GM10266 (cell line): ENCODE measurements around the gene AQP12B.

ENCODE experiments used
- DNase-seq: peaks from one replicate; pipeline ENCODE4 v3.0.0; 2012; ENCODE audit errors: extremely low spot score
- CTCF ChIP-seq: IDR thresholded peaks from 2 replicates; pipeline ENCODE4 v1.5.1; 2012; ENCODE audit warnings: mild to moderate bottlenecking, low read depth; ENCODE audit not compliant: control insufficient read depth, insufficient read depth; ENCODE audit errors: missing control alignments

AQP12B gene

DNA sequence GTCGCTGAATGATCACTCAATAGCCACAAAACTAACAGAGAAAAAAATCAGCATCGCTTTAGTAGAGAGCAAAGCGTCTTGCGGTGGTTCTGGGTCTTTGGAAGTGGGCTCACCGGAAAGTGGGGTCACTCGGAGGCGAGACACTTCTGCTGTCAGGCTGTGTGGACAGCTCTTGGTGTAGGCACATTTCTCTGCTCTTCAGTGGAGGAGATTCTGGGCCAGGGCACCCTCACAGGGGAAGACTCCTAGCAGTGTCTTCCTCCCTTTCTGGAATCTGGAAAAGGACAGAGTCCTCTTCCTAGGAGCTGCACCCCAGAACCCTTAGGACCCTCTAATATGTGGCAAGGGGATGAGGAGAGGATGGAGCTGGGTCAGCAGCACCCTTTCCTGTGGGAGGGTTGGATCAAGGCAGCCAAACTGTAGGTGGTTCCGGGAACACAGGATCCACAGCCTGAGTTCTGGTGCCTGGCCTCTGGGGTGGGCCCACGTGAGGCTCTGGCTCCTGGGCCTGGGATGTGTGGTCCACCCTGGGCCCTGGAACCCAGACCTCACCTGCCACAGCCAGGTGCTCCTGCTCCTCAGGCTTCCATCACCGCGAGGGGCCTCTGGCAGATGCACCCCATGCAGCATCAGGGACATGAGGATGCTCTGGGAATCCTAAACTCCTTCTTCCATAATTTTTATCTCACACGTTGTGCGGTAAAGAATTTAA, 32.3 kb downstream of the AQP12B start:
- no peak for DNase-seq
- TF ChIP-seq CTCF = no peak

- TF ChIP-seq CTCF = no peak
- DNase-seq = no peak
Measured at GRCh38 chr2:240649331-240649730, 33.4 kb downstream of the AQP12B start.

DNA sequence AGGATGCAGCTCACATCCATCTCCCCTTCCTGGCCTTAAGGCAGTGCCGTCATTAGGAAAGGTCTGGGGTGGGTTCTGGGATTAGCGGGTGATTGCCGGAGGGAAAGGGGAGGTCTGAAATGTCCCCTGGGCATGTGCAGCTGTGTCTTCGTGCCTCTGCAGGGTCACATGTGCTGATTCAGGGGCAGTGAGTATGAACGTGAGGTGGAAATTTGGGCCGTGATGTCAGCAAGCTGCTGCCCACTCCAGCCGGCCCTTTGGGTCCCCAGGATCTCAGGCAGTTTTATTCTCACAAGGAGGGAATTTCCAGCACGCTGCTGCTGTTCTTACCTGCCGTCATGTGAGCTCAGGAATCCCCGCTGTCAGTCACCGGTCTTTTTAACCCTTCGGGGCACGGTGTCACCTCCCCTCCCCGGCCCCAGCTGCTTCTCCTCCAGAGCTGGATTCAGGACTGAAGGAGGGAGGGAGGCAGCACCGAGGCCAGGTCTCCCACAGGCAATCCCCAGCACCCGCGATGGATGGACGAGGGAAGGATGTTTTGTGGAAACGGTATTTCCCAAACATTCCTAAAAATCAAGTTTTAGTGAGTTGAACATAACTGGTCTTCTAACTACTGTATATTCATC, 33.9 kb downstream of the AQP12B start:
- no peak for TF ChIP-seq CTCF
- no peak for DNase-seq

DNA sequence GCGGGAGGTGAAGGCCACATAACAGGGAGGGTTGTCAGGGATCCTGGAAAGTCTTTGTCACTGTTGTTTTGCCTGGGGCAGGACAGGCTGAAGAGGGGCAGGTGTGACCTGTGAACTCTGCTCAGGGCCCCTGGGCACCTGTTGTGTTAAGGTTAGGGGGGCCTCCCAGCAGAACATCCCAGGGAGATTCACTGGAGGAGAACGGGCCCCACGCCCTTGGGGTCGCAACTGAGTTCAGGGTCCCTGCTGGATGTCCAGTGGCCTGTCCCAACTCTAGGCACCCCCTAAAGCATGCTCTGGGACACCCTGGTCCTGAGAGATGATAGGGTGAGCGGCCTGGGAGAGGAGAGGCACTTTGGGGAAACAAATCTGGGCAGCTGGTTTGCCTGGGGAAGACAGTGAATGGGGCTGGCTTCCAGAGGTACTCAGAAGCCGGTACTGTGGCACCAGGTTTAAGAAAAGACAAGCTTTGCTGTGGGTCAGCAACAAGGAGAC, 34.5 kb downstream of the AQP12B start:
- no peak for TF ChIP-seq CTCF
- DNase-seq = no peak

DNA sequence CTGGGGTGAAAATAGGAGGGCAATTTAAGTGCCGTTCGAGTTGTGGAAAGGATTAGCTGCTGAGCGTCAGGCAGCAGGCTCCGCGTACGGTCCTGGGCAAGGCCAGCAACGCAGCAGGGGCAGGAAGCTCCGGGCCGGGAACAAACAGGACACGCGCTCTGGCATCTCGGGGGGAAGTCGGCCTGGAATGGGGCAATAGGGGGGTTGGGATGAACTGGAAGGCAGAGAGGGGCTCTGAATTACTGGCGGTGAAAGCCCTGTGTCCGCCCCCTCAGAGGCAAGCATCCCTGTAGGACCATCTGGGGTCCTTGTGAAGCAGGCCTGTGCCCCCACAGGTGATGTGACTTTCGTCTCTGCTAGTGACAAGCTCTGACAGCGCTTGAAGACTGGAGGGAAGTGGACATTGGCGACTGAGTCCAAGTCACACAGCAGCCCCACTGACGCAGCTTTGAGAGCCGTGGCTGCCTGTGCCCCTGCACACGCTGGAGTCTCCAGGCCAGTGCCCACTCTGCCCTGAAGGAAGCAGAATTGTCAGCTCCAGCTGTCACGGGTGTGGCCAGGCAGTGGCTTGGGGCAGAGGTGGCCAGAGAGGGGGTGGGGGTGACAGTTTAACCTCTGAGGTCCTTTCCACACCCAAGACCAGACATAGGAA, 35.1 kb downstream of the AQP12B start:
- no peak for TF ChIP-seq CTCF
- DNase-seq = no peak

DNA sequence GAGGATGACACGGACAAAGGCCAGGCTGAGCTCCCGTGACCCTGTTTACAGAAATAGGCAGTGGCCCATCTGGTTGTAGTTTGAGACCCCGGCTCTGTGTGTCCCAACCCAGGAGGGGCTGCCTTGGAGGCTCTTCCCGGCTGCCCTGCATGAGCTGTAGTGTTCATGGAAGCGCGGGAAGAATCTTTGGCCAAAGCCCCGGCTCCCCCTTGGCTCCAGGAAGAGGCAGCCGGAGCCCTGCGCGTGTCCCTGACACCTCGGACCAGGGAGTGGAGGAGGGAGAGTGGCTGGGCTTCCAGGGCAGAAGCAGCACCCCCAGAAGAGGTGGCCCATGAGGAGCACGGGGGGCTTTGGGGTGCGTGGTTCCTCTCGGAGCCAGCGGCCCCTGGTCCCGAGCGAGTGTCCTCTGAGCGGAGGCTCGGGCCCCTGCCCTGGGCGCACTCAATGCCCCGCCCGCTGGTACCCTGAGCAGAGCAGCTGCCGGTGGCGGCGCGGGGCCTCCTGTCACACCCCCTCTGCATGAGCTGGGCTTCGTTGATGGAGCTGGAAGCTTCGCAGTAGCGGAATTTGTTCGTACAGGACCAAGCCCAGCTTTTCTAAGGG, 35.7 kb downstream of the AQP12B start:
- TF ChIP-seq CTCF = no peak
- no peak for DNase-seq
